GM18507 (cell line): ENCODE measurements around the gene CADM2.

Experiments
- DNase-seq: peaks from one replicate; pipeline ENCODE4 v3.0.0; 2011; ENCODE audit warnings: low read depth; ENCODE audit not compliant: insufficient read length; ENCODE audit errors: extremely low spot score
- FAIRE-seq: peaks from 2 replicates; lab custom pipeline; 2011; peaks lifted over from hg19 to GRCh38; lab: Jason Lieb, UNC

The CADM2 gene

GRCh38 chr3:85270488-85270887 lies 311.7 kb downstream of the CADM2 start:
- DNase-seq (no peak), FAIRE-seq (no peak)

GRCh38 chr3:85271911-85272310 lies 313.1 kb downstream of the CADM2 start:
- FAIRE-seq = no peak

GRCh38 chr3:85288257-85288656 lies 329.5 kb downstream of the CADM2 start:
- FAIRE-seq (no peak), DNase-seq (no peak)

More at GRCh38 chr3:85271911-85272310, 313.1 kb downstream of the CADM2 start:
- DNase-seq = no peak

- DNase-seq = no peak
- FAIRE-seq = no peak
Observed at GRCh38 chr3:85297291-85297690, 338.5 kb downstream of the CADM2 start.

GRCh38 chr3:85298032-85298431 lies 339.2 kb downstream of the CADM2 start:
- DNase-seq = no peak
- no peak for FAIRE-seq

GRCh38 chr3:85303156-85303555 lies 344.4 kb downstream of the CADM2 start:
- no peak for FAIRE-seq
- DNase-seq = no peak

GRCh38 chr3:85304360-85304964 lies 345.7 kb downstream of the CADM2 start:
- DNase-seq (no peak), FAIRE-seq (no peak)

- no peak for FAIRE-seq
Observed at GRCh38 chr3:85312331-85312730, 353.5 kb downstream of the CADM2 start.

GRCh38 chr3:85313380-85313779 lies 354.6 kb downstream of the CADM2 start:
- FAIRE-seq = no peak
- DNase-seq = no peak

More at GRCh38 chr3:85312331-85312730, 353.5 kb downstream of the CADM2 start:
- no peak for DNase-seq

GRCh38 chr3:85316252-85316651 lies 357.5 kb downstream of the CADM2 start:
- no peak for FAIRE-seq
- DNase-seq = no peak

GRCh38 chr3:85321892-85322291 lies 363.1 kb downstream of the CADM2 start:
- FAIRE-seq = no peak
- no peak for DNase-seq

- DNase-seq (no peak), FAIRE-seq (no peak)
Observed at GRCh38 chr3:85330071-85330470, 371.3 kb downstream of the CADM2 start.

- no peak for DNase-seq
- no peak for FAIRE-seq
Observed at GRCh38 chr3:85337895-85338294, 379.1 kb downstream of the CADM2 start.

- DNase-seq = no peak
- no peak for FAIRE-seq
Observed at GRCh38 chr3:85342915-85343314, 384.1 kb downstream of the CADM2 start.

- FAIRE-seq (no peak), DNase-seq (no peak)
Observed at GRCh38 chr3:85355572-85355971, 396.8 kb downstream of the CADM2 start.

- DNase-seq = no peak
- FAIRE-seq = peak; percentile 29
Observed at GRCh38 chr3:85360742-85361387, 402.1 kb downstream of the CADM2 start.

- FAIRE-seq (no peak), DNase-seq (no peak)
Observed at GRCh38 chr3:85364296-85364909, 405.6 kb downstream of the CADM2 start.

GRCh38 chr3:85370341-85370740 lies 411.6 kb downstream of the CADM2 start:
- DNase-seq (no peak), FAIRE-seq (no peak)

- FAIRE-seq (no peak), DNase-seq (no peak)
Observed at GRCh38 chr3:85376131-85376530, 417.3 kb downstream of the CADM2 start.

GRCh38 chr3:85377115-85377514 lies 418.3 kb downstream of the CADM2 start:
- FAIRE-seq (no peak), DNase-seq (no peak)

GRCh38 chr3:85384372-85384771 lies 425.6 kb downstream of the CADM2 start:
- FAIRE-seq (no peak), DNase-seq (no peak)
